Muscle layer of colon (tissue), 2 donors: ENCODE measurements around the gene ARL10.
"Not testable (repeated sequence)": the region's sequence is repeated elsewhere in the genome, so short reads cannot be mapped to it uniquely, and the experiment has no call there.

Experiments
- H3K27ac ChIP-seq: one replicate; pipeline ENCODE4 v1.7.0; 2013; ENCODE audit warnings: low read depth, mild to moderate bottlenecking, low read length, moderate library complexity
- H3K27me3 ChIP-seq, 2 donors: one replicate each; pipeline ENCODE4 v1.7.0; 2013; ENCODE audit warnings: low read length in 2 of 2, mild to moderate bottlenecking in 2 of 2; ENCODE audit not compliant: insufficient read depth in 2 of 2, control insufficient read depth in 1 of 2
- H3K36me3 ChIP-seq: one replicate; pipeline ENCODE4 v1.7.0; 2013; ENCODE audit warnings: mild to moderate bottlenecking, low read length; ENCODE audit not compliant: insufficient read depth
- H3K4me1 ChIP-seq: one replicate; pipeline ENCODE4 v1.7.0; 2013; ENCODE audit warnings: mild to moderate bottlenecking, low read length; ENCODE audit not compliant: insufficient read depth
- H3K4me3 ChIP-seq, 2 donors: one replicate each; pipeline ENCODE4 v1.7.0; 2013; ENCODE audit warnings: low read length in 2 of 2, low read depth in 1 of 2, mild to moderate bottlenecking in 1 of 2, moderate library complexity in 1 of 2
- H3K9ac ChIP-seq: one replicate; pipeline ENCODE4 v1.7.0; 2013; ENCODE audit warnings: low read length
- H3K9me3 ChIP-seq: one replicate; pipeline ENCODE4 v1.7.0; 2013; ENCODE audit warnings: mild to moderate bottlenecking, low read length
- donor health status: abdominal sarcoma.
- donor health status: Adenocarcinoma of cecum.

ARL10 gene

GRCh38 chr5:176407456-176408251 is 42.4 kb downstream of the ARL10 start:
- no peak overlapping the region for H3K4me3 ChIP-seq
- no peak overlapping the region for H3K27ac ChIP-seq
- H3K36me3 ChIP-seq = peaks cover 24% of the 10 kb centered on the region
- H3K4me1 ChIP-seq = peaks cover 1% of the 10 kb centered on the region
- no peaks in the 10 kb centered on the region for H3K9me3 ChIP-seq
- no peak overlapping the region for H3K9ac ChIP-seq
- H3K27me3 ChIP-seq = no peaks in the 10 kb centered on the region

GRCh38 chr5:176408252-176408573 is 42.9 kb downstream of the ARL10 start:
- not testable (repeated sequence) for H3K9me3 ChIP-seq, H3K4me3 ChIP-seq, H3K9ac ChIP-seq, H3K27ac ChIP-seq, H3K27me3 ChIP-seq, H3K4me1 ChIP-seq
- H3K36me3 ChIP-seq = peaks cover 24% of the 10 kb centered on the region

- Histone ChIP-seq H3K36me3 (peaks cover 24% of the 10 kb centered on the region), H3K4me1 (peaks cover 7% of the 10 kb centered on the region), H3K4me3 (no peak overlapping the region), H3K9ac (no peak overlapping the region), H3K27me3 (no peaks in the 10 kb centered on the region), H3K9me3 (no peaks in the 10 kb centered on the region), H3K27ac (no peak overlapping the region)
Observed at GRCh38 chr5:176408590-176408989, 43.3 kb downstream of the ARL10 start.

- Histone ChIP-seq H3K4me1 (peaks cover 19% of the 10 kb centered on the region), H3K36me3 (peaks cover 24% of the 10 kb centered on the region), H3K27ac (no peak overlapping the region), H3K4me3 (no peak overlapping the region), H3K27me3 (no peaks in the 10 kb centered on the region), H3K9ac (no peak overlapping the region), H3K9me3 (no peaks in the 10 kb centered on the region)
Observed at GRCh38 chr5:176409765-176410164, 44.5 kb downstream of the ARL10 start.

GRCh38 chr5:176410486-176411180 is 45.3 kb downstream of the ARL10 start:
- H3K27me3 ChIP-seq = no peaks in the 10 kb centered on the region
- peaks cover 24% of the 10 kb centered on the region for H3K36me3 ChIP-seq
- H3K4me1 ChIP-seq = peaks cover 28% of the 10 kb centered on the region
- H3K9ac ChIP-seq = no peak overlapping the region
- no peaks in the 10 kb centered on the region for H3K9me3 ChIP-seq
- H3K4me3 ChIP-seq = no peak overlapping the region
- H3K27ac ChIP-seq = no peak overlapping the region

GRCh38 chr5:176412517-176413254 is 47.4 kb downstream of the ARL10 start:
- H3K27ac ChIP-seq = no peak overlapping the region
- no peaks in the 10 kb centered on the region for H3K27me3 ChIP-seq
- H3K36me3 ChIP-seq = peaks cover 21% of the 10 kb centered on the region
- H3K4me1 ChIP-seq = peaks cover 35% of the 10 kb centered on the region
- H3K9ac ChIP-seq = no peak overlapping the region
- H3K4me3 ChIP-seq = no peak overlapping the region
- no peaks in the 10 kb centered on the region for H3K9me3 ChIP-seq

- Histone ChIP-seq H3K27ac (no peak overlapping the region), H3K4me1 (peaks cover 35% of the 10 kb centered on the region), H3K36me3 (peaks cover 17% of the 10 kb centered on the region), H3K9ac (no peak overlapping the region), H3K9me3 (no peaks in the 10 kb centered on the region), H3K27me3 (no peaks in the 10 kb centered on the region), H3K4me3 (no peak overlapping the region)
Observed at GRCh38 chr5:176413255-176413565, 47.9 kb downstream of the ARL10 start.

- no peak overlapping the region for H3K9ac ChIP-seq
- H3K4me1 ChIP-seq = peaks cover 35% of the 10 kb centered on the region
- H3K9me3 ChIP-seq = no peaks in the 10 kb centered on the region
- no peak overlapping the region for H3K4me3 ChIP-seq
- no peaks in the 10 kb centered on the region for H3K27me3 ChIP-seq
- H3K27ac ChIP-seq = no peak overlapping the region
- H3K36me3 ChIP-seq = peaks cover 17% of the 10 kb centered on the region
Observed at GRCh38 chr5:176413709-176414191, 48.5 kb downstream of the ARL10 start.

GRCh38 chr5:176414704-176415103 is 49.4 kb downstream of the ARL10 start:
- Histone ChIP-seq H3K27ac (no peak overlapping the region), H3K36me3 (peaks cover 17% of the 10 kb centered on the region), H3K9ac (no peak overlapping the region), H3K4me3 (peak overlapping the region; percentile 48 to 89), H3K4me1 (peaks cover 35% of the 10 kb centered on the region), H3K27me3 (no peaks in the 10 kb centered on the region), H3K9me3 (no peaks in the 10 kb centered on the region)

GRCh38 chr5:176415240-176415951 is 50.1 kb downstream of the ARL10 start:
- peak overlapping the region; percentile 86 for H3K9ac ChIP-seq

More at GRCh38 chr5:176415240-176415951, 50.1 kb downstream of the ARL10 start:
- Histone ChIP-seq H3K9me3 (no peaks in the 10 kb centered on the region), H3K27ac (peak overlapping the region; percentile 83), H3K36me3 (peaks cover 10% of the 10 kb centered on the region), H3K4me1 (peaks cover 35% of the 10 kb centered on the region), H3K4me3 (peak overlapping the region; percentile 48 to 89), H3K27me3 (no peaks in the 10 kb centered on the region)
